GM12891 (cell line): ENCODE data around the gene FAF1.

Source experiments
- POLR2A ChIP-seq: IDR thresholded peaks from 2 replicates; pipeline ENCODE4 v1.6.1; 2011; ENCODE audit warnings: low read depth, low read length, control low read depth
- TAF1 ChIP-seq: IDR thresholded peaks from 2 replicates; pipeline ENCODE4 v1.6.1; 2011; ENCODE audit warnings: low read depth, low read length, control low read depth

GRCh38 chr1:50491142-50491541, 468.9 kb downstream of the FAF1 start:
- no peak for TF ChIP-seq POLR2A
- no peak for TF ChIP-seq TAF1
